ENCODE results near the gene BLNK.

- TF ChIP-seq CTCF (IDR thresholded peaks at IDR 0.05) (no peak), POLR2A (IDR thresholded peaks at IDR 0.05) (no peak), EP300 (IDR thresholded peaks at IDR 0.05) (no peak), POLR2AphosphoS5 (IDR thresholded peaks at IDR 0.05) (no peak)
These were observed 38.4 kb upstream of the BLNK start for GRCh38 chr10:96309628-96310320.

Measured in upper lobe of left lung (tissue), 4 donors.